ENCODE results near the gene SORBS2.
"Not testable (repeated sequence)": the region's sequence is repeated elsewhere in the genome, so short reads cannot be mapped to it uniquely, and the experiment has no call there.

SORBS2 gene

DNA sequence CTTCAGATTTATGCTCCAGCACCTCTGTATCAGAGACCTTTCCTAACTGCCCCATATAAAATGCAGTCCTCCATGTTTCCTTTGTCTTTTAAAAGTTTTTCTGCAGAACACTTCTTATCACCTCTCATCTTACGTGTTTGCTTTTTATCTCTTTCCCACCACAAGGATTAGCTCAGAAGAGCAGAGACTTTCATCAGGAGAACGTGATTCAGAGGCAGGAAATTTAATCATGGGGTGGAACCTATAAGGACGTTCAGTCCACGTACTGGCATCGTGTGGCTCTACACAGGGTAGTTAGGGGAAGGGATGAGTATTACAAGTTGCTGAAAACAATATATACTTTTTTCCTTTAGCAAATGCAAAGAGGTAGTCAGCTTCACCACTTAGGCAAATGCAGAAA, 98.7 kb downstream of the SORBS2 start:
- Histone ChIP-seq H3K36me3 (ENCODE audit: control insufficient read depth, insufficient read depth, low read length) (no peaks in the 10 kb centered on the region), H3K4me3 (ENCODE audit: low read depth, low read length) (no peak overlapping the region), H3K27me3 (ENCODE audit: control insufficient read depth, insufficient read depth, low read length) (no peaks in the 10 kb centered on the region), H3K4me1 (ENCODE audit: control insufficient read depth, insufficient read depth, low read length) (peaks cover 4% of the 10 kb centered on the region; the same call in 1 of the 2 replicates), H3K9me3 (ENCODE audit: control insufficient read depth, insufficient read depth, low read length) (no peaks in the 10 kb centered on the region), H3K9ac (ENCODE audit: low read depth, low read length) (no peak overlapping the region), H3K27ac (ENCODE audit: low read depth, low read length) (no peak overlapping the region)

GRCh38 chr4:185712350-185713024, 99.5 kb downstream of the SORBS2 start:
- Histone ChIP-seq H3K9me3 (ENCODE audit: control insufficient read depth, insufficient read depth, low read length) (no peaks in the 10 kb centered on the region), H3K36me3 (ENCODE audit: control insufficient read depth, insufficient read depth, low read length) (no peaks in the 10 kb centered on the region), H3K4me1 (ENCODE audit: control insufficient read depth, insufficient read depth, low read length) (peaks cover 4% of the 10 kb centered on the region; the same call in 1 of the 2 replicates), H3K9ac (ENCODE audit: low read depth, low read length) (no peak overlapping the region), H3K27ac (ENCODE audit: low read depth, low read length) (no peak overlapping the region), H3K4me3 (ENCODE audit: low read depth, low read length) (no peak overlapping the region), H3K27me3 (ENCODE audit: control insufficient read depth, insufficient read depth, low read length) (no peaks in the 10 kb centered on the region)

GRCh38 chr4:185711726-185712125, 100.3 kb downstream of the SORBS2 start:
- Histone ChIP-seq H3K4me1 (ENCODE audit: control insufficient read depth, insufficient read depth, low read length) (peaks cover 4% of the 10 kb centered on the region; the same call in 1 of the 2 replicates), H3K27me3 (ENCODE audit: control insufficient read depth, insufficient read depth, low read length) (no peaks in the 10 kb centered on the region), H3K9me3 (ENCODE audit: control insufficient read depth, insufficient read depth, low read length) (no peaks in the 10 kb centered on the region), H3K4me3 (ENCODE audit: low read depth, low read length) (no peak overlapping the region), H3K9ac (ENCODE audit: low read depth, low read length) (no peak overlapping the region), H3K27ac (ENCODE audit: low read depth, low read length) (no peak overlapping the region), H3K36me3 (ENCODE audit: control insufficient read depth, insufficient read depth, low read length) (no peaks in the 10 kb centered on the region)

- Histone ChIP-seq H3K4me1 (ENCODE audit: control insufficient read depth, insufficient read depth, low read length) (peaks cover 4% of the 10 kb centered on the region; the same call in 1 of the 2 replicates), H3K9me3 (ENCODE audit: control insufficient read depth, insufficient read depth, low read length) (0 out of 2 replicates have a peak, but pooled peaks cover 8% of the 10 kb centered on the region), H3K27ac (ENCODE audit: low read depth, low read length) (no peak overlapping the region), H3K36me3 (ENCODE audit: control insufficient read depth, insufficient read depth, low read length) (no peaks in the 10 kb centered on the region; the same call in 1 of the 2 replicates), H3K27me3 (ENCODE audit: control insufficient read depth, insufficient read depth, low read length) (no peaks in the 10 kb centered on the region), H3K4me3 (ENCODE audit: low read depth, low read length) (no peak overlapping the region), H3K9ac (ENCODE audit: low read depth, low read length) (no peak overlapping the region)
These were observed 101.5 kb downstream of the SORBS2 start for GRCh38 chr4:185710487-185710995.

GRCh38 chr4:185709802-185710486, 102.0 kb downstream of the SORBS2 start:
- Histone ChIP-seq H3K9ac (ENCODE audit: low read depth, low read length) (no peak overlapping the region), H3K4me3 (ENCODE audit: low read depth, low read length) (no peak overlapping the region), H3K27me3 (ENCODE audit: control insufficient read depth, insufficient read depth, low read length) (no peaks in the 10 kb centered on the region), H3K27ac (ENCODE audit: low read depth, low read length) (no peak overlapping the region), H3K4me1 (ENCODE audit: control insufficient read depth, insufficient read depth, low read length) (peaks cover 4% of the 10 kb centered on the region; the same call in 1 of the 2 replicates), H3K9me3 (ENCODE audit: control insufficient read depth, insufficient read depth, low read length) (peaks cover 9% of the 10 kb centered on the region; the same call in 1 of the 2 replicates), H3K36me3 (ENCODE audit: control insufficient read depth, insufficient read depth, low read length) (no peaks in the 10 kb centered on the region; the same call in 1 of the 2 replicates)

GRCh38 chr4:185708348-185708747, 103.6 kb downstream of the SORBS2 start:
- H3K4me3 ChIP-seq (ENCODE audit: low read depth, low read length), result no peak overlapping the region
- no peak overlapping the region for H3K27ac ChIP-seq (ENCODE audit: low read depth, low read length)
- no peaks in the 10 kb centered on the region; the same call in 1 of the 2 replicates for H3K36me3 ChIP-seq (ENCODE audit: control insufficient read depth, insufficient read depth, low read length)
- H3K9ac ChIP-seq (ENCODE audit: low read depth, low read length), result no peak overlapping the region
- H3K9me3 ChIP-seq (ENCODE audit: control insufficient read depth, insufficient read depth, low read length), result peaks cover 12% of the 10 kb centered on the region; the same call in 1 of the 2 replicates
- no peaks in the 10 kb centered on the region for H3K27me3 ChIP-seq (ENCODE audit: control insufficient read depth, insufficient read depth, low read length)
- peaks cover 4% of the 10 kb centered on the region; the same call in 1 of the 2 replicates for H3K4me1 ChIP-seq (ENCODE audit: control insufficient read depth, insufficient read depth, low read length)

DNA sequence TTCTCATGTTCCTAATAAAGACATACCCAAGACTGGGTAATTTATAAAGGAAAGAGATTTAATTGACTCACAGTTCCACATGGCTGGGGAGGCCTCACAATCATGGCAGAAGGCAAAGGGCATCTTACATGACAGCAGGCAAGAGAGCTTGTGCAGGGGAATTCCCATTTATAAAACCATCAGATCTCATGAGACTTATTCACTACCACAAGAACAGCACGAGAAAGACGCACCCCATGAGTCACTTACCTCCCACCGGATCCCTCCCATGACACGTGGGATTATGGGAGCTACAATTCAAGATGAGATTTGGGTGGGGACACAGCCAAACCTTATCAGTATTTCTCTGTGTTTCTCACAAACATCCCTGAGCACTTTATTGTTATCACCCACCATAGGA, 104.4 kb downstream of the SORBS2 start:
- H3K27ac ChIP-seq (ENCODE audit: low read depth, low read length); H3K4me1 ChIP-seq (ENCODE audit: control insufficient read depth, insufficient read depth, low read length); H3K36me3 ChIP-seq (ENCODE audit: control insufficient read depth, insufficient read depth, low read length); H3K9ac ChIP-seq (ENCODE audit: low read depth, low read length); H3K4me3 ChIP-seq (ENCODE audit: low read depth, low read length); H3K27me3 ChIP-seq (ENCODE audit: control insufficient read depth, insufficient read depth, low read length): not testable (repeated sequence)
- H3K9me3 ChIP-seq (ENCODE audit: control insufficient read depth, insufficient read depth, low read length), result peaks cover 12% of the 10 kb centered on the region; the same call in 1 of the 2 replicates

- no peak overlapping the region for H3K4me3 ChIP-seq (ENCODE audit: low read depth, low read length)
- H3K9me3 ChIP-seq (ENCODE audit: control insufficient read depth, insufficient read depth, low read length), result peaks cover 12% of the 10 kb centered on the region; the same call in 1 of the 2 replicates
- H3K27me3 ChIP-seq (ENCODE audit: control insufficient read depth, insufficient read depth, low read length), result no peaks in the 10 kb centered on the region
- no peak overlapping the region for H3K9ac ChIP-seq (ENCODE audit: low read depth, low read length)
- no peaks in the 10 kb centered on the region; the same call in 1 of the 2 replicates for H3K36me3 ChIP-seq (ENCODE audit: control insufficient read depth, insufficient read depth, low read length)
- no peak overlapping the region for H3K27ac ChIP-seq (ENCODE audit: low read depth, low read length)
- peaks cover 4% of the 10 kb centered on the region; the same call in 1 of the 2 replicates for H3K4me1 ChIP-seq (ENCODE audit: control insufficient read depth, insufficient read depth, low read length)
These were observed 109.8 kb downstream of the SORBS2 start for GRCh38 chr4:185702147-185702663.

DNA sequence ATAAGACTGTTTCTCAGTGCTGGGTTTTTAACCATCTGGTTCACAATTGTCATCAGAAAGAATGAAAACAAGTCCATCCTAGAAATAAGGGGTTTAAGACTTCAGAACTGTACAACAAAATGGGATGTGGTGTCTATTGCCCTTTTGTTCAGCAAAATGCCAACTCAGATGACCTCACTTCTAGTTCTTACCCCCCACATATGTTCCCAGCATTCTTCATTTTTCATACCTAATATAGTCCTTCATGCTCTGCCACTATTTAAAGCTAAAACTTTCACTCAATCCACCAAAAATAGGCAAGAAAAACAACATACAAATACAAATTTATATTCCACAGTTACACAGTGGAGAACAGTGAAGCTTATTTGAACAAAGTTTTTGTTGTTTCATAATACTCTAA, 111.4 kb downstream of the SORBS2 start:
- Histone ChIP-seq H3K27me3 (ENCODE audit: control insufficient read depth, insufficient read depth, low read length) (no peaks in the 10 kb centered on the region), H3K4me3 (ENCODE audit: low read depth, low read length) (no peak overlapping the region), H3K4me1 (ENCODE audit: control insufficient read depth, insufficient read depth, low read length) (peaks cover 4% of the 10 kb centered on the region; the same call in 1 of the 2 replicates), H3K9ac (ENCODE audit: low read depth, low read length) (no peak overlapping the region), H3K27ac (ENCODE audit: low read depth, low read length) (no peak overlapping the region), H3K9me3 (ENCODE audit: control insufficient read depth, insufficient read depth, low read length) (peaks cover 4% of the 10 kb centered on the region; the same call in 1 of the 2 replicates), H3K36me3 (ENCODE audit: control insufficient read depth, insufficient read depth, low read length) (no peaks in the 10 kb centered on the region; the same call in 1 of the 2 replicates)

GRCh38 chr4:185700048-185700447, 111.9 kb downstream of the SORBS2 start:
- Histone ChIP-seq H3K9me3 (ENCODE audit: control insufficient read depth, insufficient read depth, low read length) (peaks cover 3% of the 10 kb centered on the region; the same call in 1 of the 2 replicates), H3K9ac (ENCODE audit: low read depth, low read length) (no peak overlapping the region), H3K4me1 (ENCODE audit: control insufficient read depth, insufficient read depth, low read length) (peaks cover 4% of the 10 kb centered on the region; the same call in 1 of the 2 replicates), H3K36me3 (ENCODE audit: control insufficient read depth, insufficient read depth, low read length) (no peaks in the 10 kb centered on the region), H3K27me3 (ENCODE audit: control insufficient read depth, insufficient read depth, low read length) (no peaks in the 10 kb centered on the region), H3K4me3 (ENCODE audit: low read depth, low read length) (no peak overlapping the region), H3K27ac (ENCODE audit: low read depth, low read length) (no peak overlapping the region)

Data from HUES48 (cell line).